Bronchial epithelial cell (primary cell): ENCODE data around the gene CFTR. TPM values are rescaled to one million over a fixed set of nuclear protein-coding genes. Genes with fewer than 3 reads are reported as not detected.
A peak's percentile ranks its signal among the peaks of the same experiment; 100 is the strongest.

Source experiments
- DNase-seq: peaks from one replicate; pipeline ENCODE4 v3.0.0-alpha.2; 2010; ENCODE audit warnings: low read depth
- FAIRE-seq: peaks from 2 replicates; lab custom pipeline; 2011; peaks lifted over from hg19 to GRCh38; lab: Jason Lieb, UNC
- H3K27me3 ChIP-seq: 2 replicates; pipeline ENCODE4 v1.5.1; 2011; ENCODE audit warnings: low read length; ENCODE audit not compliant: control insufficient read depth, insufficient read depth
- H3K36me3 ChIP-seq: 2 replicates; pipeline ENCODE4 v1.5.1; 2011; ENCODE audit warnings: low read length; ENCODE audit not compliant: control insufficient read depth, insufficient read depth
- H3K4me3 ChIP-seq: 2 replicates; pipeline ENCODE4 v1.5.1; 2011; ENCODE audit warnings: mild to moderate bottlenecking, low read depth, low read length, control low read depth
- total RNA-seq: library from RNA; depleted of rRNA; stranded (reverse); fragments of >200 nt; gene quantifications from 2 replicates; pipeline ENCODE4 v1.2.1, GENCODE V29; 2014
- TF ChIP-seq, protein P1 (sequence below): IDR thresholded peaks from 2 replicates; pipeline ENCODE4 v1.5.1; 2011; ENCODE audit warnings: mild to moderate bottlenecking, moderate library complexity, low read length, control low read depth, inconsistent platforms; ENCODE audit not compliant: insufficient read depth, severe bottlenecking

Gene CFTR
- total RNA-seq, 1 donor from 2014 or later = under 0.01 TPM

DNA sequence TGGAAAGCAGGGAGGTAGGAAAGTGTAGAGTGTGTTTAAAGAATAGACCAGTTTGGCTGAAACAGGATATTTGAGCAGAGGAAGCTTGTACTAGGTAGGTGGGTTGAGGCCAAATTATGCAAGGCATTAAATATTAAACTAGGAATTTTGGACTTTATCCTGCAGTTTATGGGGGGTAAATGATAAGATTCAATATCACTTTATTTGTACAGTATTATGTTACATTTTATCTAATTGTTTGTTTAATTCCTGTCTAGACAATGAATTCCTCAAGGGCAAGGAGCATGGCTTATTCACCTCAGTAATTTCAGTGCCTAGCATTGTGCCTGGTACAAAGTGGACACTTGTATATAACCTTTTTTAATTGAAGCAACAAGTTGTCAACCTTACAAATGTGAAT, 125.9 kb downstream of the CFTR start:
- Histone ChIP-seq H3K27me3 (no peaks in the 10 kb centered on the region), H3K36me3 (no peaks in the 10 kb centered on the region), H3K4me3 (no peak overlapping the region)
- no peak for FAIRE-seq
- DNase-seq = no peak
- TF ChIP-seq, protein P1, sequence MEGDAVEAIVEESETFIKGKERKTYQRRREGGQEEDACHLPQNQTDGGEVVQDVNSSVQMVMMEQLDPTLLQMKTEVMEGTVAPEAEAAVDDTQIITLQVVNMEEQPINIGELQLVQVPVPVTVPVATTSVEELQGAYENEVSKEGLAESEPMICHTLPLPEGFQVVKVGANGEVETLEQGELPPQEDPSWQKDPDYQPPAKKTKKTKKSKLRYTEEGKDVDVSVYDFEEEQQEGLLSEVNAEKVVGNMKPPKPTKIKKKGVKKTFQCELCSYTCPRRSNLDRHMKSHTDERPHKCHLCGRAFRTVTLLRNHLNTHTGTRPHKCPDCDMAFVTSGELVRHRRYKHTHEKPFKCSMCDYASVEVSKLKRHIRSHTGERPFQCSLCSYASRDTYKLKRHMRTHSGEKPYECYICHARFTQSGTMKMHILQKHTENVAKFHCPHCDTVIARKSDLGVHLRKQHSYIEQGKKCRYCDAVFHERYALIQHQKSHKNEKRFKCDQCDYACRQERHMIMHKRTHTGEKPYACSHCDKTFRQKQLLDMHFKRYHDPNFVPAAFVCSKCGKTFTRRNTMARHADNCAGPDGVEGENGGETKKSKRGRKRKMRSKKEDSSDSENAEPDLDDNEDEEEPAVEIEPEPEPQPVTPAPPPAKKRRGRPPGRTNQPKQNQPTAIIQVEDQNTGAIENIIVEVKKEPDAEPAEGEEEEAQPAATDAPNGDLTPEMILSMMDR = no peak

DNA sequence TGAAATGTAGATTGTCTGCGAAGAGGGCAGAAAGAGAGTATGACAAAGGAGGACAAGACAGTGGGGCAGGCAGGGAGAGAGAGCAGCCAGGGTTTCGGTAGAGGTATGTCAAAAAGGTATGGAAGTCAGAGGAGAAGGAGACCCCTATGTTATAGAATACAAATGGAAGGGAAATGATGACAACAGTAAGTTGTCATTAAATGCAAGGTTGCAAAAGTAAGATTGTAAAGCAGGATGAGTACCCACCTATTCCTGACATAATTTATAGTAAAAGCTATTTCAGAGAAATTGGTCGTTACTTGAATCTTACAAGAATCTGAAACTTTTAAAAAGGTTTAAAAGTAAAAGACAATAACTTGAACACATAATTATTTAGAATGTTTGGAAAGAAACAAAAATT, 126.3 kb downstream of the CFTR start:
- H3K36me3 ChIP-seq = no peaks in the 10 kb centered on the region
- FAIRE-seq (no peak), DNase-seq (no peak)

DNA sequence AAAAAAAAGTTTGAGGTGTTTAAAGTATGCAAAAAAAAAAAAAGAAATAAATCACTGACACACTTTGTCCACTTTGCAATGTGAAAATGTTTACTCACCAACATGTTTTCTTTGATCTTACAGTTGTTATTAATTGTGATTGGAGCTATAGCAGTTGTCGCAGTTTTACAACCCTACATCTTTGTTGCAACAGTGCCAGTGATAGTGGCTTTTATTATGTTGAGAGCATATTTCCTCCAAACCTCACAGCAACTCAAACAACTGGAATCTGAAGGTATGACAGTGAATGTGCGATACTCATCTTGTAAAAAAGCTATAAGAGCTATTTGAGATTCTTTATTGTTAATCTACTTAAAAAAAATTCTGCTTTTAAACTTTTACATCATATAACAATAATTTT, 130.6 kb downstream of the CFTR start:
- TF ChIP-seq, protein P1 = no peak
- FAIRE-seq = no peak
- DNase-seq = no peak
- no peak overlapping the region for H3K4me3 ChIP-seq
- H3K27me3 ChIP-seq = no peaks in the 10 kb centered on the region
- H3K36me3 ChIP-seq = no peaks in the 10 kb centered on the region

More for the DNA sequence above, 126.3 kb downstream of the CFTR start:
- Histone ChIP-seq H3K4me3 (no peak overlapping the region), H3K27me3 (no peaks in the 10 kb centered on the region)
- TF ChIP-seq, protein P1 = no peak

DNA sequence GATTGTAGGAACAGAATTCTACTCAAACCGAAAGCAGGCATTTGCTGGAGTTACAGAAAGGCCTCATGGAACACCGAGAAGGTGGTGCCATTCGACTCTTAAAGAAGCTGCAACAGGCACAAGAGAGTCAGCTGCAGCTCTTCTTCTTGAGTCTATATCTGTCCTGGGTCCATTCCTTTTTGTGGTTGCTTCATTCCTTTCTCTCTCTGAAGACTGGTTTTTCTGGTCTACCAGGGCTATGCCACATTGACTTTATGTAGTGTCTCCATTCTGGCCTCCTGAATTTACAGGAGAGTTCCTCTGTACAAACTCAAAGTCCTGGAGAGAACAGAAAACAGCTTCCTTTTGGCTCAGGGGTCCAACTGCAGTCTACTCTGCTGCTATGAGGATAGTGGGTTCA, 132.8 kb downstream of the CFTR start:
- Histone ChIP-seq H3K27me3 (no peaks in the 10 kb centered on the region), H3K4me3 (no peak overlapping the region), H3K36me3 (no peaks in the 10 kb centered on the region)
- FAIRE-seq (no peak), DNase-seq (peak; percentile 29)
- TF ChIP-seq, protein P1 = no peak

DNA sequence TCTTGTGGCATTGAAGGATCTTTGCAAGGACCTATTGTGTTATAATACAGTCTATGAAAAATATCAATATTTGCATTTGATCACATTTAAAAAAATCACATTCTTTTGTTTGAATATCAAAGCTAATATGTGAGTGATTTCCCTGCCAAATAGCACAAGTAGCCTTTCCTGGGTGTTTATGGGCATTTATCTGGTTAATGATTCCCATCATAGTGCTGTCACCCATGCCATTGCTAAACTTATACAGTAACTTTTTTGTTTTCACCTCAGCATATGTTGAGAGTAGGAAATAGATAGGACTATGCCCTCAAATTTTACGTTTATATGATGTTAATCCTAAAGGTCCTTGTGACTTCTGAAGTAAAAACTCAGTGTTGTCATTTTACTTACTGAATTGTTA, 136.9 kb downstream of the CFTR start:
- Histone ChIP-seq H3K4me3 (no peak overlapping the region), H3K27me3 (no peaks in the 10 kb centered on the region), H3K36me3 (no peaks in the 10 kb centered on the region)
- DNase-seq (no peak), FAIRE-seq (no peak)
- TF ChIP-seq, protein P1 = no peak

DNA sequence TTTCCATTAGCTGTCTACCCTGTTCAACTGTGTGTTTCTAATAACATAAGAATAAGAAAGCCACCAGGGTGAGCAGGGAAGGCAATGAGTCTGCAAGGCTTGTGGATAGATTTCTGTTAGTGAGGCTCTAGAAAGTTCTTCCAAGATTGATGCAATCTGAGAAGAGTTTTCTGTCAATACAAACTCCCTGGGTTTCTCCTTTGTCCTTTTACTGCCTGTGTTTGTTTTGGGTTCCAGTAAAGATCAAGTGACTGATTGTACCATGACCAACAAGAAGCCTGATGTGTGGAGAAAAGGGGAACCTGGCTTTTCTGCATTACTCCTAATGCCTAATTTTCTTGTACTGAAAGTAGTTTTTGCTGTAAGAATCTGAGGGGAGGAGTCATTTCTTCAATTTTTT, 139.9 kb downstream of the CFTR start:
- no peak for FAIRE-seq
- DNase-seq = no peak
- H3K4me3 ChIP-seq = no peak overlapping the region
- H3K36me3 ChIP-seq = no peaks in the 10 kb centered on the region
- no peaks in the 10 kb centered on the region for H3K27me3 ChIP-seq
- TF ChIP-seq, protein P1 = no peak
